Measurements from ENCODE around the gene FRAS1.

- TF ChIP-seq GATA2 (IDR thresholded peaks at IDR 0.05; ENCODE audit: low read depth, low read length) (no peak), GATA3 (IDR thresholded peaks at IDR 0.05; ENCODE audit: low read depth, low read length) (no peak)
These were observed 455.3 kb downstream of the FRAS1 start for GRCh38 chr4:78512357-78512920.
